ENCODE results near the gene USP2. TPM values are rescaled to one million over a fixed set of nuclear protein-coding genes. Genes with fewer than 3 reads are reported as not detected.

USP2 gene
- total RNA-seq, 4 donors from 2014 or later: 0.29 to 28.2 (median 2.1) TPM; not detected in 1

DNA sequence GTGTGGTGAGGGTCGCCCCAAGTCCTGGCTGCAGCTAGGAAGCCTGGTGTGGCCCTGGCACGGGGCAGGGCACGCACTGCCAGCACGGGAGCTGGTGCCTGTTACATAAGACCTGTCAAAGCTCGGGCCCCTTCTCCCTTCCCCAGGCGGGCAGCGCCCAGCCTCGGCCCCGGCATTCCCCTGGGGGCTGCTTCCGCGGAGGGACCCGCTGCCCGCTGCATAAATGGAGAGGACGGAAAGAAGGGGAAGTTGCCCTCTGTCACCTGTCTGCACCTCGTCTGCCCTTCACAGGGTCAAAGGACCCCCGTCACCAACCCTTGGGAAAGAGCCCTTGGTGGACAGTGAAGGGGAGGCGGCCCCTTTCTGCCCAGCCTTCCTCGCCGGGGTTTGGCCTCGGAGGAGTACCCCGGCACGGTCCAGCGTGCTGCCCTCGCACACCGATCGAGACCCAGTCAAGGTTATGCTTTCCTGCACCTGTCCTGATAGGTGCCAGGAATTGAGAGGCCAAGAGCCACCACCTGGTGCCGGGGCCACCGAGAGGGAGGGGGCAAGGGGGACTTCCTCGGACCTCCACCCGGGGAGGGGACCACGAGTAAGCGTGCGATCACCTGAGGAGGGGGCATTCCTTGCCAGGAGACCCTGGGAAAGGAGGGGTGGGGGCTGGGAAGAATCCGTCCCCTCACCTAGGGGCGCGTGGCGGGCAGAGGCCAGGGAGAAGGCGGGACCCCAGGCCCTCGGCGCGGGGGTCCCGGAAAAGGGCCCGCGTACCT lies 18.2 kb downstream of the USP2 start:
- peaks cover 0 to 14% of the 10 kb centered on the region in 2 donors for H3K4me1 ChIP-seq
- peak overlapping the region; percentile 24 to 46 for H3K4me3 ChIP-seq
- H3K9me3 ChIP-seq: no peaks in the 10 kb centered on the region
- intact Hi-C loops (cut with DNase I; ENCODE audit: low total_unique reads): no loop called here
- H3K36me3 ChIP-seq: no peaks in the 10 kb centered on the region
- no peak for TF ChIP-seq POLR2A (IDR thresholded peaks at IDR 0.05)
- TF ChIP-seq, protein P1, sequence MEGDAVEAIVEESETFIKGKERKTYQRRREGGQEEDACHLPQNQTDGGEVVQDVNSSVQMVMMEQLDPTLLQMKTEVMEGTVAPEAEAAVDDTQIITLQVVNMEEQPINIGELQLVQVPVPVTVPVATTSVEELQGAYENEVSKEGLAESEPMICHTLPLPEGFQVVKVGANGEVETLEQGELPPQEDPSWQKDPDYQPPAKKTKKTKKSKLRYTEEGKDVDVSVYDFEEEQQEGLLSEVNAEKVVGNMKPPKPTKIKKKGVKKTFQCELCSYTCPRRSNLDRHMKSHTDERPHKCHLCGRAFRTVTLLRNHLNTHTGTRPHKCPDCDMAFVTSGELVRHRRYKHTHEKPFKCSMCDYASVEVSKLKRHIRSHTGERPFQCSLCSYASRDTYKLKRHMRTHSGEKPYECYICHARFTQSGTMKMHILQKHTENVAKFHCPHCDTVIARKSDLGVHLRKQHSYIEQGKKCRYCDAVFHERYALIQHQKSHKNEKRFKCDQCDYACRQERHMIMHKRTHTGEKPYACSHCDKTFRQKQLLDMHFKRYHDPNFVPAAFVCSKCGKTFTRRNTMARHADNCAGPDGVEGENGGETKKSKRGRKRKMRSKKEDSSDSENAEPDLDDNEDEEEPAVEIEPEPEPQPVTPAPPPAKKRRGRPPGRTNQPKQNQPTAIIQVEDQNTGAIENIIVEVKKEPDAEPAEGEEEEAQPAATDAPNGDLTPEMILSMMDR (IDR thresholded peaks at IDR 0.05): no peak
- peak in 1 of 2 donors; percentile 32 for DNase-seq
- peak overlapping the region; percentile 87 to 94 for H3K27ac ChIP-seq
- no peaks in the 10 kb centered on the region for H3K27me3 ChIP-seq

- no peak for TF ChIP-seq POLR2A (IDR thresholded peaks at IDR 0.05)
- TF ChIP-seq, protein P1 (IDR thresholded peaks at IDR 0.05): no peak
- peaks cover 0 to 9% of the 10 kb centered on the region in 2 donors for H3K4me1 ChIP-seq
- no peaks in the 10 kb centered on the region for H3K27me3 ChIP-seq
- intact Hi-C loops (cut with DNase I; ENCODE audit: low total_unique reads): no loop called here
- H3K36me3 ChIP-seq: no peaks in the 10 kb centered on the region
- peak overlapping the region; percentile 87 to 94 for H3K27ac ChIP-seq
- no peaks in the 10 kb centered on the region for H3K9me3 ChIP-seq
- no peak for DNase-seq
- peak overlapping the region in 1 of 2 donors; percentile 46 for H3K4me3 ChIP-seq
Observed at GRCh38 chr11:119362741-119363080, 18.8 kb downstream of the USP2 start.

DNA sequence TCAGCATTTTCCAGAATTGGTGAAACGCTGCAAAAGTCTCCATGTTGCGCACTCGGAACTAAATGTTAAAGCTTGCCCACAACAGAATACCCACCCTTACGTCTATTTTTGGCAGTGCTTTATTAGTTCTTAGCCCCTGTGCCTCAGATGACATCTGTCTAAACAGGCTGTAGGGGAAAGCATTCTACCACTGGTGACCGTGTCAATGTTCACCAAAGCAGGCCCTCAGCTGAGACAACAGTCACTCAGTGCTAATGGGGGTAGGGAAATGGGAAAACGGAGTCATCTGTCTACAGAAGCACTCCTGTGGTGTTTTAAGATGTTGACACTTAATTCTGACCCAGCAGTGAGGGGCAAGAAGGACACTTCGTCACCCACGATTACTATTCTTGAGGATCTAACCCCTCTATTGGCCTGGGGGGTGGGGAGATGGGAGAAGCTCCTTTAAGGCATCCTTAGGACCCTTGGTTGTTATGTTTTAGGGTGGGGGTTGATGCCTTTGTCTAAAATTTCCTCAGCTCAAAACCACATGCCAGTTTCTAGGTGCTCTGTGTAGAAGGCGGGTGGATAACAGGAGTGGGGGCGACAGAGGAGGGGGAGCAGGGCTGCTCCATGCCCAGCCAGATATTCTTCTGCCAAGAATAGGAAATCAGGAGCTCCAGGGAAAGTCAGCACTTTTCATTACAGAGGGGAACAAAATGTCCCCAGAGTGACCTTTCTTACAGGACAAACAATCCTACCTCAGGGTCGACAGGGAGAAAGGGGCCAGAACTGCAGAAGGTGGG lies 19.4 kb downstream of the USP2 start:
- no peak overlapping the region for H3K4me3 ChIP-seq
- DNase-seq: no peak
- intact Hi-C loops (cut with DNase I; ENCODE audit: low total_unique reads): no loop called here
- H3K27me3 ChIP-seq: no peaks in the 10 kb centered on the region
- TF ChIP-seq, protein P1 (IDR thresholded peaks at IDR 0.05): no peak
- TF ChIP-seq POLR2A (IDR thresholded peaks at IDR 0.05): no peak
- peak overlapping the region; percentile 87 to 94 for H3K27ac ChIP-seq
- peaks cover 0 to 9% of the 10 kb centered on the region in 2 donors for H3K4me1 ChIP-seq
- H3K36me3 ChIP-seq: no peaks in the 10 kb centered on the region
- no peaks in the 10 kb centered on the region for H3K9me3 ChIP-seq

- peak overlapping the region; percentile 87 to 94 for H3K27ac ChIP-seq
- TF ChIP-seq POLR2A (IDR thresholded peaks at IDR 0.05): no peak
- TF ChIP-seq, protein P1 (IDR thresholded peaks at IDR 0.05): no peak
- H3K4me1 ChIP-seq: peaks cover 0 to 6% of the 10 kb centered on the region in 2 donors
- intact Hi-C loops (cut with DNase I; ENCODE audit: low total_unique reads): no loop called here
- no peaks in the 10 kb centered on the region for H3K36me3 ChIP-seq
- H3K4me3 ChIP-seq: no peak overlapping the region
- peak; percentile 75 to 81 for DNase-seq
- no peaks in the 10 kb centered on the region for H3K9me3 ChIP-seq
- no peaks in the 10 kb centered on the region for H3K27me3 ChIP-seq
Observed at GRCh38 chr11:119361056-119361787, 20.3 kb downstream of the USP2 start.
